ENCODE measurements around the gene NEB.
"Not testable (repeated sequence)": the region's sequence is repeated elsewhere in the genome, so short reads cannot be mapped to it uniquely, and the experiment has no call there.

NEB gene

GRCh38 chr2:151607459-151608424, 126.5 kb downstream of the NEB start:
- DNase-seq (ENCODE audit: low read depth), result not testable (repeated sequence)

GRCh38 chr2:151603530-151603929, 130.7 kb downstream of the NEB start:
- DNase-seq (ENCODE audit: low read depth), result not testable (repeated sequence)

- not testable (repeated sequence) for DNase-seq (ENCODE audit: low read depth)
Observed at GRCh38 chr2:151602402-151602801, 131.9 kb downstream of the NEB start.

GRCh38 chr2:151601803-151602202, 132.5 kb downstream of the NEB start:
- DNase-seq (ENCODE audit: low read depth), result not testable (repeated sequence)

GRCh38 chr2:151596903-151597608, 137.2 kb downstream of the NEB start:
- not testable (repeated sequence) for DNase-seq (ENCODE audit: low read depth)

- DNase-seq (ENCODE audit: low read depth), result not testable (repeated sequence)
Observed at GRCh38 chr2:151591908-151592255, 142.4 kb downstream of the NEB start.

GRCh38 chr2:151591250-151591907, 142.9 kb downstream of the NEB start:
- DNase-seq (ENCODE audit: low read depth), result not testable (repeated sequence)

- DNase-seq (ENCODE audit: low read depth), result not testable (repeated sequence)
Observed at GRCh38 chr2:151581300-151581699, 153.0 kb downstream of the NEB start.

- DNase-seq (ENCODE audit: low read depth), result not testable (repeated sequence)
Observed at GRCh38 chr2:151580697-151581096, 153.6 kb downstream of the NEB start.

GRCh38 chr2:151577116-151577515, 157.2 kb downstream of the NEB start:
- no peak for DNase-seq (ENCODE audit: low read depth)

GRCh38 chr2:151576080-151576479, 158.2 kb downstream of the NEB start:
- no peak for DNase-seq (ENCODE audit: low read depth)

GRCh38 chr2:151575338-151575737, 158.9 kb downstream of the NEB start:
- DNase-seq (ENCODE audit: low read depth), result peak; percentile 3

- no peak for DNase-seq (ENCODE audit: low read depth)
Observed at GRCh38 chr2:151570191-151570590, 164.1 kb downstream of the NEB start.

GRCh38 chr2:151569167-151569566, 165.1 kb downstream of the NEB start:
- DNase-seq (ENCODE audit: low read depth), result no peak

GRCh38 chr2:151568501-151568900, 165.8 kb downstream of the NEB start:
- no peak for DNase-seq (ENCODE audit: low read depth)

- DNase-seq (ENCODE audit: low read depth), result no peak
Observed at GRCh38 chr2:151567006-151567405, 167.3 kb downstream of the NEB start.

- no peak for DNase-seq (ENCODE audit: low read depth)
Observed at GRCh38 chr2:151562398-151562797, 171.9 kb downstream of the NEB start.

- peak; percentile 55 for DNase-seq (ENCODE audit: low read depth)
Observed at GRCh38 chr2:151560289-151560688, 174.0 kb downstream of the NEB start.

GRCh38 chr2:151559431-151559830, 174.8 kb downstream of the NEB start:
- DNase-seq (ENCODE audit: low read depth), result not testable (repeated sequence)

GRCh38 chr2:151557883-151558282, 176.4 kb downstream of the NEB start:
- DNase-seq (ENCODE audit: low read depth), result not testable (repeated sequence)

- DNase-seq (ENCODE audit: low read depth), result no peak
Observed at GRCh38 chr2:151556121-151556520, 178.2 kb downstream of the NEB start.

GRCh38 chr2:151552287-151552686, 182.0 kb downstream of the NEB start:
- no peak for DNase-seq (ENCODE audit: low read depth)

Data from EH (cell line).